ENCODE data around the gene ENOX2.

The ENOX2 gene

GRCh38 chrX:130636277-130636676, 266.7 kb downstream of the ENOX2 start:
- no peaks in the 10 kb centered on the region for H3K9me3 ChIP-seq (ENCODE audit: insufficient read depth, low read length, severe bottlenecking)
- no peaks in the 10 kb centered on the region for H3K79me2 ChIP-seq (ENCODE audit: insufficient read depth, low read length)
- H3K9ac ChIP-seq (ENCODE audit: low read depth, low read length) = no peak overlapping the region
- H3K27ac ChIP-seq (ENCODE audit: low read length) = no peak overlapping the region
- no peak overlapping the region for H3K4me2 ChIP-seq (ENCODE audit: insufficient read depth, low read length)
- H2AFZ ChIP-seq (ENCODE audit: low read depth, low read length) = no peak overlapping the region
- H3K36me3 ChIP-seq (ENCODE audit: insufficient read depth, low read length) = peaks cover 1% of the 10 kb centered on the region; the same call in 1 of the 2 replicates
- TF ChIP-seq CTCF (IDR thresholded peaks at IDR 0.05; ENCODE audit: borderline replicate concordance, extremely low read depth, low read length, poor library complexity, severe bottlenecking) (no peak), EZH2 (IDR thresholded peaks at IDR 0.05; ENCODE audit: borderline replicate concordance, low read depth, low read length, severe bottlenecking) (no peak)
- no peaks in the 10 kb centered on the region for H4K20me1 ChIP-seq (ENCODE audit: insufficient read depth, low read length)
- H3K4me3 ChIP-seq (ENCODE audit: low read depth in 1 of 2, low read length in 2 of 2) = no peak overlapping the region
- ATAC-seq (ENCODE audit: insufficient read depth, low read depth) (no peak), DNase-seq (no peak)
- H3K4me1 ChIP-seq (ENCODE audit: insufficient read depth, low read length) = no peaks in the 10 kb centered on the region
- H3K27me3 ChIP-seq (ENCODE audit: insufficient read depth, low read length, poor library complexity) = no peaks in the 10 kb centered on the region

DNA sequence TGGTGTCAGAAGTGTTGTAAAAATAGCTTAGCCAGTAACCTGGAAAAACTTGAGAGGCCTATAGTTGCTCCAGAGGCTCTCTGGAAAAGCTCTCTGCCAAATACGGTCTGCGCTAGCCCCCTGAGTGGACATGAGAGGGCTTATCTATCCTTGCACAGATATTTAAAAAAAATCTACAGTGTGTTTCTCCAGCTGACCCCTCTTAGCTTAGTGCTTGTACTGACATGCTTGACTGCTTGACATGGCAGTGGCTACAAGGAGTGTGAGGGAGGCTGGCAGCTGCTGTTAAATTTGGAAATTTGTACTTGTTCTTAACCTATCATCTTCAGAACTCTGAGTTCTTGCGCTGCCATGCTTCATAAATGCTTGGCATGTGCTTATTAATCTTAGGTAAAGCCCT, 272.0 kb downstream of the ENOX2 start:
- H3K4me1 ChIP-seq (ENCODE audit: insufficient read depth, low read length) = no peaks in the 10 kb centered on the region
- H3K9ac ChIP-seq (ENCODE audit: low read depth, low read length) = no peak overlapping the region
- H3K36me3 ChIP-seq (ENCODE audit: insufficient read depth, low read length) = peaks cover 2% of the 10 kb centered on the region; the same call in 1 of the 2 replicates
- ATAC-seq (ENCODE audit: insufficient read depth, low read depth) = no peak
- H3K4me2 ChIP-seq (ENCODE audit: insufficient read depth, low read length) = no peak overlapping the region
- H2AFZ ChIP-seq (ENCODE audit: low read depth, low read length) = no peak overlapping the region
- no peak overlapping the region for H3K4me3 ChIP-seq (ENCODE audit: low read depth in 1 of 2, low read length in 2 of 2)
- no peaks in the 10 kb centered on the region for H4K20me1 ChIP-seq (ENCODE audit: insufficient read depth, low read length)
- H3K79me2 ChIP-seq (ENCODE audit: insufficient read depth, low read length) = no peaks in the 10 kb centered on the region
- no peak overlapping the region for H3K27ac ChIP-seq (ENCODE audit: low read length)
- H3K27me3 ChIP-seq (ENCODE audit: insufficient read depth, low read length, poor library complexity) = no peaks in the 10 kb centered on the region
- no peak for DNase-seq
- H3K9me3 ChIP-seq (ENCODE audit: insufficient read depth, low read length, severe bottlenecking) = no peaks in the 10 kb centered on the region
- no peak for TF ChIP-seq CTCF (IDR thresholded peaks at IDR 0.05; ENCODE audit: borderline replicate concordance, extremely low read depth, low read length, poor library complexity, severe bottlenecking)
- no peak for TF ChIP-seq EZH2 (IDR thresholded peaks at IDR 0.05; ENCODE audit: borderline replicate concordance, low read depth, low read length, severe bottlenecking)

GRCh38 chrX:130628516-130628915, 274.5 kb downstream of the ENOX2 start:
- Histone ChIP-seq H3K9ac (ENCODE audit: low read depth, low read length) (no peak overlapping the region), H3K79me2 (ENCODE audit: insufficient read depth, low read length) (no peaks in the 10 kb centered on the region), H2AFZ (ENCODE audit: low read depth, low read length) (no peak overlapping the region), H3K4me3 (ENCODE audit: low read depth in 1 of 2, low read length in 2 of 2) (no peak overlapping the region), H3K9me3 (ENCODE audit: insufficient read depth, low read length, severe bottlenecking) (no peaks in the 10 kb centered on the region), H3K27ac (ENCODE audit: low read length) (no peak overlapping the region), H4K20me1 (ENCODE audit: insufficient read depth, low read length) (no peaks in the 10 kb centered on the region), H3K27me3 (ENCODE audit: insufficient read depth, low read length, poor library complexity) (no peaks in the 10 kb centered on the region), H3K4me2 (ENCODE audit: insufficient read depth, low read length) (no peak overlapping the region), H3K4me1 (ENCODE audit: insufficient read depth, low read length) (no peaks in the 10 kb centered on the region), H3K36me3 (ENCODE audit: insufficient read depth, low read length) (peaks cover 2% of the 10 kb centered on the region; the same call in 1 of the 2 replicates)
- TF ChIP-seq CTCF (IDR thresholded peaks at IDR 0.05; ENCODE audit: borderline replicate concordance, extremely low read depth, low read length, poor library complexity, severe bottlenecking) = no peak
- TF ChIP-seq EZH2 (IDR thresholded peaks at IDR 0.05; ENCODE audit: borderline replicate concordance, low read depth, low read length, severe bottlenecking) = no peak
- DNase-seq (no peak), ATAC-seq (ENCODE audit: insufficient read depth, low read depth) (no peak)

GRCh38 chrX:130626521-130626920, 276.5 kb downstream of the ENOX2 start:
- Histone ChIP-seq H2AFZ (ENCODE audit: low read depth, low read length) (no peak overlapping the region), H3K36me3 (ENCODE audit: insufficient read depth, low read length) (peaks cover 2% of the 10 kb centered on the region; the same call in 1 of the 2 replicates), H3K79me2 (ENCODE audit: insufficient read depth, low read length) (no peaks in the 10 kb centered on the region), H3K4me2 (ENCODE audit: insufficient read depth, low read length) (no peak overlapping the region), H4K20me1 (ENCODE audit: insufficient read depth, low read length) (no peaks in the 10 kb centered on the region), H3K9me3 (ENCODE audit: insufficient read depth, low read length, severe bottlenecking) (no peaks in the 10 kb centered on the region), H3K27ac (ENCODE audit: low read length) (no peak overlapping the region), H3K4me3 (ENCODE audit: low read depth in 1 of 2, low read length in 2 of 2) (no peak overlapping the region), H3K27me3 (ENCODE audit: insufficient read depth, low read length, poor library complexity) (no peaks in the 10 kb centered on the region), H3K4me1 (ENCODE audit: insufficient read depth, low read length) (no peaks in the 10 kb centered on the region), H3K9ac (ENCODE audit: low read depth, low read length) (no peak overlapping the region)
- DNase-seq = no peak
- no peak for ATAC-seq (ENCODE audit: insufficient read depth, low read depth)
- TF ChIP-seq CTCF (IDR thresholded peaks at IDR 0.05; ENCODE audit: borderline replicate concordance, extremely low read depth, low read length, poor library complexity, severe bottlenecking) = no peak
- TF ChIP-seq EZH2 (IDR thresholded peaks at IDR 0.05; ENCODE audit: borderline replicate concordance, low read depth, low read length, severe bottlenecking) = no peak

Measured in DND-41 (cell line).